NOMO-1 treated with dmso at 0.1 percent for 144 hours (cell line): ENCODE data around the gene DGKZ.

Experiments used
- DNase-seq: peaks from one replicate; lab custom pipeline; 2025; ENCODE audit not compliant: unreplicated experiment; lab: John Stamatoyannopoulos, UW

DGKZ gene

DNA sequence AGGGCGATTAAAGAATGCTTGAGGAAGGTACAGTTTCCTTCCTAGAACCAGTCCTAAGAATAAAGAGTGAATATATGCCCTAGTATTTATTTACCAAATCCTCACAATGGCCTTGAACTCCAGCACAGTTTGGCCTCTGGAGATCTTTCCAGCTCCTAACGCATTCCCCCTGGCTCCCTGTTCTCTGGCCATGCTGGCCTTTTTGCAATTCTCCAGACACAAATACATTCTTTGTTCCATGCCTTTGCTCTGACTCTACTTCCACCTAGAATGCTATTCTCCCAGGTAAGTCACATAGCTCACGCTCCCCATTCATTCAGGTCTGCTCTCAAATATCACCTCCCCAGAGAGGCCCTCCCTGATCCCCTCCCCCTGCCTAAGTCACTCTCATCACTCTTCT, 3.7 kb upstream of the DGKZ start:
- no peak for DNase-seq

DNA sequence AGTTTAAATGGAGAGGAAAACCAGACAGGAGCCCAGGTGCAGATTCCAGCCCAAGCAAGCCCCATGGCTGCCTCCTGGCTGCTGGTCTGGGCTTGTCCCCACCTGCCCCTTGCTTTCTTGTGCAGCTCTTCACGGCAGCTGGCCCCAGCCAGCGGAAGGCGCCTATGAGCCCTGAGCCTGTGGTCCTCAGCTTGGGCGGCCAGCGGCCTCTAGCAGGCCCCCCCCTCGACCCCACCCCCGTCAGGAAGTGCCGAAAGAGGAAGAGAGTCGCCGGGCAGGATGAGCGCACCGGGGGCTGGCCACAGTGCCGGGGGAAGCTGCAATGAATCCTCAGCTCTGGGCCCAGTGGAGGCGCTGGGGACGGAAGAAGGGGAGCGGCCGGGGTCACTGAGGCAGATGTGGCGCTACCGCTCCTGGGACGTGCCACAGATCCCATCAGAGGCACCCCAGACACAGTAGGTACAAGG, 2.1 kb upstream of the DGKZ start:
- peak; percentile 88 for DNase-seq

DNA sequence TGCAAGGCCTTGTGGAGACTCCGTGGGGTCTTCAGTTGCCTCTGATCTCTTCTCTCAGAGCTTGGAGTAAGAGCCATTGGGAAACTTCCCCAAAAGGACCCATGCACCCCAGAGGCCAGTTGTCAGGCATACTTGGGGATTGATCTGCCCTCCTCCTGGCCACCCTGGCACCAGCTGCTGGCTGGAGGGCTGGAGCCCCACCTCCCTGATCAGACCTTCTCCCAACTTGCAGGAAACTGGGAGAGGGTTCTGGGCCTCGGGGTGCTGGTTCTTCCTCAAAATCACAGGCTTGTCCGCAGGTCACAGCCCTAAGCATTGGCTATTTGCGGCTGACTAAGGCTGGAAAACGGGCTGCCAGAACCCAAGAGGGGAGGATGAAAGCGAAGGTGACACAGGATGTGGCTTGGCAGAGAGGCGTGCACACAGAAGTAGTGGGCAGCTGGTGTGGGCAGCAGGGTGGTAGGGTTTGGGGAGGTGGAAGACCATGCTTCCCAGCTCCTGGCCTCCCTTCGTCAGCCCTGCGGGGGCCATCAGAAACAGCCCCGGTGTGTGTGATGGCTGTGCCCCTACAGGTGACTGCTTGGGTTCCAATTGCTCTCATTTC, 1.3 kb upstream of the DGKZ start:
- DNase-seq: no peak

DNA sequence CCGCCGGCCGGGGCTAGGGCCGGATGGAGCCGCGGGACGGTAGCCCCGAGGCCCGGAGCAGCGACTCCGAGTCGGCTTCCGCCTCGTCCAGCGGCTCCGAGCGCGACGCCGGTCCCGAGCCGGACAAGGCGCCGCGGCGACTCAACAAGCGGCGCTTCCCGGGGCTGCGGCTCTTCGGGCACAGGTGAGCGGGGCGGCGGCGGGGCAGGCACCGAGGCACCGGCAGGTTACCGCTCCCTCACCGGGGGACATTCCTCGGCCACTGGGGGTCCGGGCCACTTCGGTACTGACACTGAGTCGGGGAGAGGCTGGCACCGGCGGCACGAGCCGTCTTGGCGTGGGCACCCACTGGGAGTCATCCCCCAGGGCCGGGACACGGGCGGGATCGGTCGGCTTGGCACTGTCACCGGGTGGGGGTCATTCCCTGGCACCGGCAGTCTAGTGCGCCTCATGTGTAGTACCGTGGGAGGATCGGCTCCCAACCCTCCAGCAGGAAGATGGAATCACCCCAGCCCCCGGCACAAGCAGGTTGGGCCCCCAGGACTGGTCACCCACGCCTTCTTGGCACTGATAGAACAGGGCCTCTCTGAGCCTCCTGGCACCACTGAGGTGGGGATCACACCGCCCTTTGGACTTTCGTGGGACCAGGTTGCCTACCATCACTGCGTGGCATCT, 511 bp downstream of the DGKZ start:
- no peak for DNase-seq

DNA sequence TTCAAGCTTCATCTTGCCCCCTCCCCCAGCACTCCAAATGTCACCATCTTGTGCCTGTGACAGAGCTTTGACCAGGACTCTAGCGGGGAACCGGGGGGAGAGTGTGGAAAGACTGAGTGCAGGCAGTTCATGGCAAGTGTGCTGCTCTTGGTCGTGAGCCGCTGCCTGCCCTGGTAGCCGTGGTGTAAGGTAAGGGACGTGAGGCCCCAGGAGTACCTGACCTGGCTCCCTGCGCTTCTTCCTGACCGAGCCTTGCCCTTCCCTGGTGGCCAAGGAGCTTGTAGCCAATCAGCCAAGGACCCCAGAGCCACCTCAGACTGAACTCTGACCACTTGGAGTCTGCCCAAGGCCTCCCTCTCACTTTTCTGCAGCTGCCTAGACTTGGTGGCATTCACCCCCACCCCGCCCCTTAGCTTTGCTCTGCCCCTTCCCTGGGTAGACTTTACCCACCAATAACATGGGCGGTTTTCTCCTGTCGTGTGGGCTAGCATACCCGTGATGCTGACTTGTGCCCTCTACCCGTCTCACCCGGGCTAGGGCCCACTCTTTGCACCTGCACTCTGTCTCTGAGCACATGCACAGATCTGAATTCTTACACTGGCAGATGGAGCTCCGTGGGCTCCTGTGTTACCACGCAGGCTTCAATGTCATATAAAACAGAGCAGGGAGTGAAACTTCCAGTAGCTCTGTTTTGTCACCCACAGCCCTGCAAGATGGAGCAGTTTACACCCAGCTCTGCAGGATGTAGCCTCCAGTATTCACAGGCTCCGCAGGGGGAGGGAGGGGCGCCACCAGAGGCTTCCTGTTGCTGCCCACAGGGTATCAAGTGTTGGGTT, 1.5 kb downstream of the DGKZ start:
- DNase-seq: no peak

DNA sequence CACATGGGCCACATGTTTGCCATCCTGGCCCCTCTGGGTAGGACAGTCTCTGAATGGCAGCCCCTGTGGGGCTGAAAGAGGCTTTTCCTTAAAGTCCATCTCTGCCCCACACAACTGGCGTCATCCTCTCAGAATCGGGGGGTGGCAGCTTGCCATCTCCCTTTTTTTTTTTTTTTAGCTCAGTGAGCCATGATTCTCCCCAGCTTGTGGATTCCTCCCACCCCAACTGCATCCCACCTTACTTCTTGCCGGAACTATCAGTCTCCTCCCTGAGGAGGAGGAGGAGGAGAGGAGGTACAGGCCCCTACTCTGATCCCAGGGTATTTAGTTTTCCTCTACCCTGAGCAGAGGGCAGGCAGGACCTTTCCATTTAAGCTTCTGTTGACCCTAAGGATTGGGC, 3.4 kb downstream of the DGKZ start:
- no peak for DNase-seq

DNA sequence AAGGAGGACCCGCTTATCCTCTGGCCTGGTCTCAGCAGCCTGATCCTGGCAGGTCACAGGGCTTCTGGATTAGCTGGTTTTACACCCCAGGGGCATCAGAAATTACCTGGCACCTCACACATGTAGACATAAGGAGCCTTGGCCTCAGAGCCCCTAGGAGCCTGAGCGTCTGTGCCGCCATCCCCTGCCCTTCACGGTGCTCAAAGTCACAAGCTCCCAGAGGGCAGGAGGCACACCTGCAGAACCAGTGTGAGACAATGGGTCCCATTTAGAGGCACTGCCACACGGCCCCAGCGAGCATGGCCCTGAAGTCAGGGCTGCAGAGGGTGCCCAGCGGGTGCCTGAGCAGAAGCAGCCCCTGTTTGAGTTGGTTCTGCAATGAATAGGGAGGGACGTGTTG, 3.9 kb downstream of the DGKZ start:
- DNase-seq: no peak

DNA sequence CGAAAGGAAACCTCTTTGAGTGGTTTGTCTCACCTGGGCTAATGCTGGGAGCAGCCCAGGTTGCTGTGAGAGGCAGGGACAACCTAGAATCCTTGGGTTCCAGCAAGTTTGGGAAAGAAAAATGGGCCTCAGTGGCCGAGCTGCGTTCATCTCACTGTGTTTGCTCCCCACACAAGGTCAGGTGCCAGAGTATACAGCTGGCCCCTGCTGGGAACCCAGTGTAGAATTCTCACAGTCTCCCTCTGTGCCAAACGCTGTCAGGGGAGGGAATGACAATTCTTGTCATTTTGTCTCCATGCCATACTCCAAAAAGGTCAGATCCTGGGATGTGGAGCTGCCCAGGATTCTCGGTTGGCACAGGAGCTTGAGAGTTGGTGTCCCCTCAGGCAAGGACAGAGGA, 4.3 kb downstream of the DGKZ start:
- no peak for DNase-seq

DNA sequence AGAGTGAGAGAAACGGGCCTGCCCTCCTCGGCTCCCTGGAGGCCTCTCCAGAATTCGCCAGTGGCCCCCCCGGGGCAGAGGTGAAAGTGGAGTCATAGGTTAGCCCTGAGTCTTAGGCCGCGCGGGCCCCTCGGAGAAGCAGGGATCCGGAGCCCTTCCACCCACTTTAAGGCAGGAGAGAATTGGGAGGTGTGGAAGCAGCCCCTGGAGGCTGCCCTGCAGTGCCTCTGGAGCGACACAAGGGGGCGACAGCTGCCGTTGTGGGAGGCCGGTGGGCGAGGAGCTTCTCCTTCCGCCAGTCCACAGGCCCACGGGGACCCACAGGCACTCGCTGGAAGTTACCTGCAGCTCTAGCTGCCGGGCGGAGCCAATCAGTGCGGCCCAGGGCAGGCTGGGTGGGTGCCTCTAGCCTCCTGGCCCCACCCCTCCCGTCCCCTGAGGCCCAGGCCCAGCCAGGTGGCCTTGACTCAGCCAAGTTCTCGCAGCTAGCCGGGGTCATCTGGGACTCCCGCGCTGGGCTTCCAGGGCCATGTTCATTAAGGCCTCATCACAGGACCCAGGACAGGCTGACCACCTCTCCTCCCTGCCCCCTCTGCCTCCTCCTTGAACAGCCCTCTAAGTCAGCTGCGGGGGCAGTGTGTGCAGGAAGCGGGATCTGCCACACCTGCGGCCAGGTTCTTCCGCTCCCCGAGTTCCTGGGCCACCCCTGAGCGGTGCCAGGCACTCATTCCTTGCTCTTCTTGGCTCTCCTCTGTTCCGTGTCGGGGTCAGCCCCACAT, 5.0 kb downstream of the DGKZ start:
- DNase-seq: no peak

DNA sequence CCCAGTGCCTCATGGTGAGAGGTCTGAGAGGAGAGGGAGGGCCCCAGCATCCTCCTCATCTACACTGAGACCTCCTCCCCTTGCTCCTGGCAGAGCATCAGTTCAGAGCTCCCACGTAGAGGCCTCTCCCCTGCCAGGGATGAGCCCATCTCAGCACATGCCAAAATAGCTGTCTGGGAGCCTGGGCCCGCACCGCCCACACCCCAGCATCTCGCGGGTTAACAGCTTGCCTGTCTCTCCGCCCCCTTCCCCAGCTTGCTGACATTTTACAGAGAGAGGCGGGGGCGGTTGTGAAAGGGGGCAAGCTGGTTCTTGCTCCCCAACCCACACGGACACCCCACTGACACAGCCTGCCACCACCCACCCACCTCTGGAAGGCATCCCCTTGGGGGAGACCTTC, 6.4 kb downstream of the DGKZ start:
- DNase-seq: no peak

DNA sequence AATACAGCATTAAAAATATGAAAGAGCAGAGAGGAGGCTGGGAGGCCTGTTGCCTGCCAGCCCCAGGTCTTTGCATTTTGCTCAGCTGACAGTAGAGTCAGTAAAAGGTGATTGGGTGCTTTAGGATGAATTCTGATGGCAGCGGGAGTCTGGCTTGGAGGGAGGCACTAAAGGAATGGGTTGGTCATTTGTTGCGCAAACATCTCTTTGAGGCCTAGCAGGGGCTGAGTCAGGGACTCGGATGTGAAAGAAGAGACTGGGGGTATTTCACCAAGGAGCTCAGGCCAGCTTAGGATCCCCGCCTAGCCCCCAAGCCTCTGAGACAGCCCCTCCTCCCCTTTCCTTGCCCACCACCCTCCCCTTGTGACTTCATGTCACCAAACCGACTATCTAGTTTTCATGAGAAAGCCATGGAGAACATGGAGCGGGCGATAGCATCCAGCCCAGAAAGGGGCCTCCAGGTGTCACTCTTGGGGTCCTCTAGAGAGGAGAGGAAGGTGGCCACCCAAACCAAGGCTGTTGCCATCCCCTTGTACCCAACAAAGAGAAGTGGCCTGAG, 9.7 kb downstream of the DGKZ start:
- DNase-seq: peak; percentile 61

DNA sequence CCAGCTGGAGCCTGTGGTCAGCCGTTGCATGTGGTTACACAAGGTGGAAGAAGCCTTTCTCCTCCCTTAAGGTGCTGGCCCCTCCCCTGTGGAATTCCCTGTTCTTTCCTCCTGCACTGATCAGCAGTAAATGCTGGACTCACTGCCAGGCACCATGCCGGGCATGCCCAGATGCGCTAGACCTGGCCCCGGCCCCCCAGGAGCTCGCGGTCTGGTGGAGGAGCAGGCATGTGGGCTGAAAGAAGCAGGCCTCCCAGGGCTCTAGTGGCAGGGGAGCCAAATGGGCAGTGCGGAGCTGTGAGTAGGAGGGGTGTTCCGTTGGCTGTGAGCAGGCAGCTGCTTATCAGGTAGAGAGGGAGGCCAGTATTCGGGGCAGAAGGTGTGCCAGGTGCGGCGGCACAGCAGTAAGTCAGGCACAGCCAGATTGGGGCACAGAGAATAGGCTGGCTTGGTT, 10.2 kb downstream of the DGKZ start:
- no peak for DNase-seq

DNA sequence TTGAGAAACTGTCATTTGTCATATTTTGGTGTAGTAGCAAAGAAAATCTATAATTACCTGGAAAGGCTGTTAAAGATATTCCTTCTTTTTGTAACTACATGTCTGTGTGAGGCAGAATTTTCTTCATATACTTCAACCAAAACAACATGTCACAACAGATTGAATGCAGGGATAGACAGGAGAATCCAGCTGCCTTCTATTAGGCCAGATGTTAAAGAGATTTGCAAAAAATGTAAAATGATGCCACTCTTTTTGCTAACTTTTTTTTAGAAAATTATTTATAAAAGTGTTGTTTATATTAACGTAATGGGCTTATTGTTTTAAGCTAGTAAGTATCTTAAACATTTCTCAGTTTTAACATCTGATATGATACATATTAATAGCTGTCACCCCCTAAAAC, 12.7 kb downstream of the DGKZ start:
- DNase-seq: no peak

DNA sequence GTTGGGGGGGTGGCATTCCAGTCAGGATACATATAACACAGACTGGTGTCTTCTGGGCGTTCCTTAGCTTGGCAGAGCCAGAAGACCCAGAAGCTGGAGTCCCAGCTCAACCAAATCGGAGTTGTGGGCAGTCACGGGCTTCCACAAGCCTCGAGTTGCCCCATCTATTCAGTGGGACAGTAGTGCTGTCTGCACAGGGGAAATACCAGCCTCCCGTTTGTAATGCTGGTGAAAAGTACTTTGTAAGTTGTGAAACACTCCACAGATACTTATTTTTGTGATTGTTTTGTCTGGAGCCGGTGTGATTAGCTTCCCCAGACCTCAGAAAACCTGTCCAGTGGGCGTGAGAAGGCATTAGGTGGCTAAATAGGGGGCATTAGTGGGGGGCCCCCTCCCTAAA, 13.6 kb downstream of the DGKZ start:
- DNase-seq: no peak

DNA sequence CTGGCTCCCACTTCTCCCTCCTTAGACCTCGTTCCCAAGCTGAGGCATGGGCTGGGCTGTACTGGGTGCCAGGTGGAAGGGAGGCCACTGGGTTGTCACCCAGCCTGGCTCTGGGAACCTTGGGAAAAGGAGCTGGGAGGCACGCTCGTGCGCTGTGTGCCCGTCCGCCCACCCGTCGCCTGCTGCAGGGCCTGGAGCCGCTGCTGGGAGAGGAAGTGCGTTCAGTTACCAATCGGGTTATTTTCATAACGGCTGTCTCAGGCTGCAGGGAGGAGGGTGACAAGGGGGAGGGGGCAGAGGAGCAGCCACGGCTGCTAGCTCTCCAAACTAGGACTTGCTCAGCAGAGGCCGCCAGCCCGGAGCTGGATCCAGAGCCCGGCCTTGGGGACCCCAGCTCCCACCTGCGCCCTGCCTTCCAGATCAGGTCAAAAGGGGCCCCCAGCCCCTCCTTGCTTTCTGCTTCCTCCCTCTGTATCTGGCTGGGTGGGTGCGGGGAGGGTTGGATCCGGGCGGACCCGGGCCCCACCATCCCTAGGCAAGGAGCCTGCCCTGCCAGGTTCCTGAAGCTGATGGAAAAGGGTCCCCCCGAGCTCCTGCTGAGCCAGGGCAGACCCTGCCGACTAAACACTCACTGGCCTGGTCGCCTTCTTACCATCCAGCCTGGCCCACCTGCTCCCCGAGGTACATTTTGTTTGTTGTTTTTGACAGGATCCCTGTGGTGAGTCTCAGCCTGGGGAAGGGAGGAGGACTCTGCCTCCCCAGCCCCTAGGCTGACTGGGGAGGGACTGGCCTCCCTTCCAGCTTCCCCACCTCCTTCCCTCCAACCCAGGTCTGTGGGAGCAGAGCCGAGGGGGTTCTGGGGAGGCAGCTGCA, 14.3 kb downstream of the DGKZ start:
- peak; percentile 88 for DNase-seq

DNA sequence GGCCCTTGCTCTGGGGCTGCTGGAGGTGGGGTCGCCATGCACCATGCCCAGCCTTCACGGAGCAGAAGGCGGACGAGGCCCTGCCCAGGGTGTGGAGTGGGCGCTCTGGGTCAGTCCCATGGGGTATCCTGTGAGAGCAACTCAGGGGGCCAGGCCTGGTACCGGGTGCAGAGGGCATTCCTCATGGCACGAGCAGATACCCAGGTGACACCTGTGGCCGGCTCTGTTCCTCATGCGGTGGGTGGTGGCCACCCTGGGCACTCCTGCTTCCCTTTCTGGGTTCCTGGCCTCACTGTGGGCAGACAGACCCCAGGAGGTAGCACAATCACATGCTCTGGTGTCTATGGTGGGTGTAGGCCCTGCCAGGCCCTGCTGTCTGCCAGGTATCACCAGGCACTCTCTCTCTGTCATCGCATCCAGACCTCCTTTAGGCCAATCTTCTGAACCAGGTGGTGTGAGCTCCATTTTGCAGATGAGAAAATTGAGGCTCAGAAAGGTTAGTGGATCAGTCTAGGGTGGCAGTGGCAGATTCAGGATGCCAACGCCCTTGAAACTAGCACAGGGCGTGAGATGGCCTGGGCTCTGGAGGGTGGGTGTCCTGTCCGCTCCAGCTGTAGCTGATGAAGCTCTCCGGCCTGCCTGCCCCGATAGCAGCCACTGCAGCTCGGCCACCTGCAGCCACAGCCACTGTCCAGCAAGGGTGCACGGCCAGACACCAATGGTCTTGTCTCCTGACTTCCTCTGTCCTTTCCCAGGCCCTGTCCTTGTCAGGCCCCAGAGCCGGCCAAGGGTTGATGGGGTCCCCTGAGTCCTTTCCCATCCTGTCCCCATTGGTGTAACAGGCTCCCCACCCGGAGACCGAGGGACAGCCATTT, 15.1 kb downstream of the DGKZ start:
- no peak for DNase-seq

DNA sequence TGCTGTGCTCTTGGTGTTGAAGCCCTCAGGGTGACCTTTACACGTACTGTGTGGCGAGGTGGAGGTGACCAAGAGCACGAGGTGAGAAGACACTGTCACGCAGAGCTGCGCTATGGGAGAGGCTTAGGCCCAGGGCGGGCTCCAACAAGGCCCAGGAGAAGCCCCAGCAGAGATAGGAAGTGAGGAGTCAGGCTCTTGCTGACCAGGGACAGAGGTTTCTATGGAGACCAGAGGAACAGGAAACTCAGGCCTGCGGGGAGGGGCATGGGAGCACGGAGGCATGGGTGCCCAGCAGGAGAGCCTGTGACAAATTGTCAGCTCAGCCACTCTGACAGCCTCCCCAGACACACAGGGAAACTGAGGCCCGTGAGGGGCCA, 15.8 kb downstream of the DGKZ start:
- DNase-seq: peak; percentile 67

DNA sequence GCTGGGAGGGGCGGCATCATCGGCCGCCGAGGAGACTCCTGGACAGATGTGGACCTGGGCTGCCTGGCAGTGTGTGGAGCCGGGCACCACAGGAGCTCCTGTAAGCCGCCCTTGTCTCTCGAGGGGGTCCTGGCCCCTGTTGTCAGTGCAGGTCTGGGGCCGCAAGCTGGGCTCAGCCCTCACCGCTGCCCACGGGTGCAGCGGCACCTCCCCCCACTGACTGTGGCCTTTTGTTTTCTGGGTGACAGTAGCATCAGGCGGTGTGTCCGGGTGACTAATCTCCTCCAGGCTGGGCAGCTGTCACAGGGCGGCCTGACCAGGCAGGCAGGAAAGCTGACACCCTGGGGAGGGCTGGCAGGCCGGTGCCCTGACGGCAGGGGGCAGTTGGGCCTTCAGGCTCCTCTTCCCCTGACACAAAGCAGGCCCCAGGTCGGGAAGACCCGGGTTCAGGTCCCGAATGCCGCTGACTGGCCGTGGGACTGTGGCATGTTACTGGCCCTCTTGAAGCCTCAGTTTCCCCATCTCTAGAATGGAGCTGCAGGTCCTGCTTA, 16.3 kb downstream of the DGKZ start:
- no peak for DNase-seq

DNA sequence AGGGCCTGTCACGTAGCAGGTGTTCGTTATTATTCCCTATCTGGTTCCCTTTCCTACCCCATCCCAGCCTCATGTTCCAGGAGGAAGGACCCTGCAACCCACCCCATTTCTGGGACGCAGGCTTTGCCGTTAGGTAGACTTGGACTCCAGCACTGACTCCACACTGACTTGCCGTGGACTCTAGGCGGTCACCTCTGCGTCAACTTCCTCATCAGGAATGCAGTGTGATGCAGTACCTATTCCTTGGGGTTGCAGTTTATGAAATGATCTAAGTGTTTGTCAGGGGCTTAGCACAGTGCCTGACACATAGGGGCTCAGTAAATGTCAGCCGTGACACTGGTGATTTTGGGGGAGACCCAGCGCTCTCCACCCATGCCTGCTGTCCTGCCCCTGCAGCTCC, 16.8 kb downstream of the DGKZ start:
- no peak for DNase-seq
